ENCODE data around the gene SHOC2. TPM values are rescaled to one million over a fixed set of nuclear protein-coding genes. Genes with fewer than 3 reads are reported as not detected.

SHOC2 gene
- polyA plus RNA-seq, 1 of the 3 experiments (the other 2 are of a cell fraction): 6.9 TPM

GRCh38 chr10:110912374-110912773, 7.0 kb upstream of the SHOC2 start (continued):
- TF ChIP-seq USF1 (IDR thresholded peaks at IDR 0.05; ENCODE audit: borderline replicate concordance, low read depth): no peak
- TF ChIP-seq CTCF (IDR thresholded peaks at IDR 0.05): no peak
- TF ChIP-seq GABPA (IDR thresholded peaks at IDR 0.05; ENCODE audit: low read depth): no peak
- TF ChIP-seq SIN3A (IDR thresholded peaks at IDR 0.05; ENCODE audit: borderline replicate concordance, low read depth, low read length): no peak
- TF ChIP-seq USF2 (IDR thresholded peaks at IDR 0.05; ENCODE audit: borderline replicate concordance, low read depth, low read length): no peak

GRCh38 chr10:110914431-110914830, 5.0 kb upstream of the SHOC2 start:
- H3K79me2 ChIP-seq (ENCODE audit: insufficient read depth): peaks cover 11% of the 10 kb centered on the region; the same call in 1 of the 2 replicates
- no peak overlapping the region for H3K9ac ChIP-seq
- H3F3A ChIP-seq (replicated peaks; ENCODE audit: insufficient read depth): peaks cover 16% of the 10 kb centered on the region
- peaks cover 15 to 22% of the 10 kb centered on the region in 2 experiments; a peak in 3 of 4 replicates for H3K4me1 ChIP-seq (ENCODE audit: control insufficient read depth in 1 of 2, insufficient read depth in 2 of 2, low read depth in 1 of 2, low read length in 1 of 2)
- peaks cover 2 to 11% of the 10 kb centered on the region in 2 experiments for H3K36me3 ChIP-seq (replicated peaks in 1 of 2; ENCODE audit: control insufficient read depth in 1 of 2, insufficient read depth in 2 of 2, low read length in 1 of 2)
- no peak overlapping the region for H3K4me2 ChIP-seq
- POLR2A ChIA-PET: no interaction called here
- no peak overlapping the region for H3K4me3 ChIP-seq (ENCODE audit: low read depth in 2 of 2, low read length in 1 of 2)
- H2AFZ ChIP-seq (ENCODE audit: low read depth): no peak overlapping the region
- no peaks in the 10 kb centered on the region for H3K9me2 ChIP-seq
- TF ChIP-seq MEF2A (IDR thresholded peaks at IDR 0.05; ENCODE audit: borderline replicate concordance, low read depth) (no peak), JUND (IDR thresholded peaks at IDR 0.05) (no peak), TEAD4 (IDR thresholded peaks at IDR 0.05; ENCODE audit: borderline replicate concordance, insufficient read depth) (no peak), CTCF (IDR thresholded peaks at IDR 0.05) (no peak), SIN3A (IDR thresholded peaks at IDR 0.05; ENCODE audit: borderline replicate concordance, low read depth, low read length) (no peak), USF1 (IDR thresholded peaks at IDR 0.05; ENCODE audit: borderline replicate concordance, low read depth) (no peak), USF2 (IDR thresholded peaks at IDR 0.05; ENCODE audit: borderline replicate concordance, low read depth, low read length) (no peak), SMC3 (IDR thresholded peaks at IDR 0.05; ENCODE audit: low read depth, low read length) (no peak), FOSL2 (IDR thresholded peaks at IDR 0.05; ENCODE audit: borderline replicate concordance, low read depth) (no peak), EZH2phosphoT487 (IDR thresholded peaks at IDR 0.05; ENCODE audit: borderline replicate concordance, low read depth) (no peak), ELF1 (IDR thresholded peaks at IDR 0.05) (no peak), MXI1 (IDR thresholded peaks at IDR 0.05; ENCODE audit: low read depth, low read length) (no peak), IRF3 (IDR thresholded peaks at IDR 0.05; ENCODE audit: low read depth, low read length) (no peak), RXRA (IDR thresholded peaks at IDR 0.05; ENCODE audit: borderline replicate concordance, low read depth) (no peak), CHD2 (IDR thresholded peaks at IDR 0.05; ENCODE audit: low read length, partially characterized antibody) (no peak), NRF1 (IDR thresholded peaks at IDR 0.05; ENCODE audit: low read depth, low read length) (no peak)
- H3K27ac ChIP-seq (ENCODE audit: low read depth in 2 of 2, low read length in 1 of 2): no peak overlapping the region
- CTCF ChIA-PET: interaction anchor here (0.9 to 2.8 kb wide), 3 partner anchors 21 to 1223 kb away, joined by 3 to 13 read pairs (median 3); no protein-coding TSS in a partner anchor
- H4K20me1 ChIP-seq (ENCODE audit: insufficient read depth): peaks cover 8% of the 10 kb centered on the region; the same call in 1 of the 2 replicates
- no peak for DNase-seq
- 83% methylated on average over 2 of the region's 2 CpGs for WGBS (ENCODE audit: low lambda C conversion rate)
- no peaks in the 10 kb centered on the region for H3K9me3 ChIP-seq
- H3K27me3 ChIP-seq (ENCODE audit: insufficient read depth): no peaks in the 10 kb centered on the region

All from SK-N-SH (cell line).